CD14-positive monocyte (primary cell): ENCODE measurements around the gene SPRED2. TPM values are rescaled to one million over a fixed set of nuclear protein-coding genes. Genes with fewer than 3 reads are reported as not detected.

Experiments
- DNase-seq, 3 donors: peaks; one replicate each; pipeline ENCODE4 v3.0.0-alpha.2; 2011 to 2022
- H2AFZ ChIP-seq: 2 replicates; pipeline ENCODE4 v1.6.0; 2012; ENCODE audit warnings: mild to moderate bottlenecking, low read depth, low read length, inconsistent platforms; ENCODE audit not compliant: insufficient read depth, poor library complexity, severe bottlenecking
- H3K27ac ChIP-seq, 2 donors: 1 replicate in 1 of 2; 2 replicates in 1 of 2; pipeline ENCODE4 v1.5.1; 2012 to 2013; ENCODE audit warnings: low read length in 2 of 2, control low read depth in 1 of 2, inconsistent platforms in 1 of 2, low read depth in 1 of 2, mild to moderate bottlenecking in 1 of 2
- H3K27me3 ChIP-seq, 2 donors: one replicate each; pipeline versions ENCODE4 v1.6.0 to v1.6.1; 2011 to 2013; ENCODE audit warnings: low read length in 2 of 2; ENCODE audit not compliant: control insufficient read depth in 2 of 2, insufficient read depth in 2 of 2
- H3K36me3 ChIP-seq, 2 donors: replicated peaks in 1 of 2; 1 replicate in 1 of 2; 2 replicates in 1 of 2; pipeline versions ENCODE4 v1.5.1 to v1.6.1; 2012 to 2013; ENCODE audit warnings: low read length in 2 of 2, control low read depth in 1 of 2, inconsistent platforms in 1 of 2, mild to moderate bottlenecking in 1 of 2; ENCODE audit not compliant: insufficient read depth in 2 of 2, control insufficient read depth in 1 of 2
- H3K4me1 ChIP-seq, 2 donors: 1 replicate in 1 of 2; 2 replicates in 1 of 2; pipeline versions ENCODE4 v1.5.1 to v1.6.1; 2012 to 2013; ENCODE audit warnings: low read length in 2 of 2, control low read depth in 1 of 2, inconsistent platforms in 1 of 2, mild to moderate bottlenecking in 1 of 2, moderate library complexity in 1 of 2; ENCODE audit not compliant: insufficient read depth in 2 of 2, control insufficient read depth in 1 of 2
- H3K4me2 ChIP-seq: replicated peaks from 2 replicates; pipeline ENCODE3; 2012; ENCODE audit warnings: low read length, moderate library complexity, mild to moderate bottlenecking; ENCODE audit not compliant: poor library complexity, severe bottlenecking; ENCODE audit errors: extremely low read depth
- H3K4me3 ChIP-seq, 3 experiments: fragments of 200-600 bp in 1 of 3; sonication (generic) in 1 of 3; replicated peaks in 1 of 3; 1 replicate in 2 of 3; 2 replicates in 1 of 3; pipeline ENCODE4 v1.5.1; 2011 to 2013; ENCODE audit warnings: low read length in 3 of 3, mild to moderate bottlenecking in 3 of 3, control low read depth in 2 of 3, low read depth in 2 of 3, inconsistent platforms in 1 of 3, moderate library complexity in 1 of 3
- H3K79me2 ChIP-seq: 2 replicates; pipeline ENCODE4 v1.6.0; 2012; ENCODE audit warnings: mild to moderate bottlenecking, control low read depth, inconsistent platforms, low read length, moderate library complexity; ENCODE audit not compliant: insufficient read depth
- H3K9ac ChIP-seq: 2 replicates; pipeline ENCODE4 v1.6.0; 2017; ENCODE audit warnings: low read length, mild to moderate bottlenecking; ENCODE audit not compliant: insufficient read depth, poor library complexity, severe bottlenecking
- H3K9me3 ChIP-seq, 2 donors: replicated peaks in 1 of 2; 1 replicate in 1 of 2; 2 replicates in 1 of 2; pipeline versions ENCODE4 v1.5.1 to v1.6.1; 2012 to 2013; ENCODE audit warnings: low read length in 2 of 2, control low read depth in 1 of 2; ENCODE audit not compliant: control insufficient read depth in 1 of 2, insufficient read depth in 1 of 2
- H4K20me1 ChIP-seq: 2 replicates; pipeline ENCODE4 v1.6.0; 2012; ENCODE audit warnings: mild to moderate bottlenecking, low read length, control low read depth, moderate library complexity; ENCODE audit not compliant: insufficient read depth
- H3K27ac Mint-ChIP-seq, 7 donors: one replicate each; pipeline ENCODE4 v1.8.0; 2020; ENCODE audit warnings: mild to moderate bottlenecking in 7 of 7, mixed read lengths in 7 of 7, moderate library complexity in 6 of 7, inconsistent platforms in 2 of 7
- H3K27me3 Mint-ChIP-seq, 3 donors: one replicate each; pipeline ENCODE4 v1.8.0; 2021 to 2022; ENCODE audit warnings: low read depth in 3 of 3, mild to moderate bottlenecking in 3 of 3, mixed read lengths in 3 of 3, moderate library complexity in 3 of 3, inconsistent platforms in 1 of 3
- H3K36me3 Mint-ChIP-seq, 2 donors: one replicate each; pipeline ENCODE4 v1.8.0; 2020; ENCODE audit warnings: mixed read lengths in 2 of 2, inconsistent platforms in 1 of 2, mild to moderate bottlenecking in 1 of 2
- H3K4me1 Mint-ChIP-seq: one replicate; pipeline ENCODE4 v1.8.0; 2020; ENCODE audit warnings: mild to moderate bottlenecking, mixed read lengths
- H3K4me3 Mint-ChIP-seq, 2 donors: one replicate each; pipeline ENCODE4 v1.8.0; 2020; ENCODE audit warnings: mild to moderate bottlenecking in 2 of 2, mixed read lengths in 2 of 2, moderate library complexity in 1 of 2
- H3K9me3 Mint-ChIP-seq, 7 donors: one replicate each; pipeline ENCODE4 v1.8.0; 2020 to 2022; ENCODE audit warnings: mixed read lengths in 7 of 7, mild to moderate bottlenecking in 6 of 7, moderate library complexity in 6 of 7, inconsistent platforms in 2 of 7
- WGBS: methylation state at CpG from one replicate; pipeline ENCODE4 v1.1.5; 2013; ENCODE audit warnings: missing lambda C conversion rate; ENCODE audit not compliant: insufficient coverage; 5-methylcytosine and 5-hydroxymethylcytosine counted together
- intact Hi-C, 2 donors: fragments of 100-400 bp; cut with micrococcal nuclease; formaldehyde crosslinking; loops; one replicate each; pipeline versions ENCODE4 v1.15.0 to v1.15.1; 2023
- polyA plus RNA-seq, 3 donors: library from polyadenylated mRNA; depleted of rRNA in 1 of 3; unstranded in 2 of 3; stranded (reverse) in 1 of 3; fragments of 300-500 nt in 2 of 3; fragments of >200 nt in 1 of 3; fragmentation: Illumina TruSeq in 2 of 3; gene quantifications; 1 replicate in 2 of 3; 2 replicates in 1 of 3; pipeline ENCODE4 v1.2.3, GENCODE V29; 2012 to 2021
- TF ChIP-seq, protein P1 (sequence below): fragments of 200-600 bp; IDR thresholded peaks from one replicate; pipeline ENCODE4 v1.8.0; 2022; ENCODE audit warnings: antibody characterized with exemption, mild to moderate bottlenecking

Gene SPRED2
- polyA plus RNA-seq, 3 donors, result 0.20 to 2.0 (median 0.33) TPM

DNA sequence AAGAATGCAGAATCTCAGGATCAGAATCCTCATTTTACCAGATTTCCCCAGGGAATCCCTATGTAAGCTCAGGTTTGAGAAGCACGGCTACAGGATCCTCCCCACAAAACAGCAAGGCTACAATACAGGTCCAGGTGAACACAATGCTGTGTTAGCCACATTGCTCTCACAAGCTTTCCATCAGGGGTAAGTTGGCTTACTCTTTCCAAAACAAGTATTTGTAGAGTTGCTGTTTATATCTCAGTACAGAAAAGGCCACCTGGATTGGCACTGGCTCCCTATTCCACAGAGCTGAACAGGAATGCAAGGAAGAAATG lies 11.0 kb downstream of the SPRED2 start:
- TF ChIP-seq, protein P1, sequence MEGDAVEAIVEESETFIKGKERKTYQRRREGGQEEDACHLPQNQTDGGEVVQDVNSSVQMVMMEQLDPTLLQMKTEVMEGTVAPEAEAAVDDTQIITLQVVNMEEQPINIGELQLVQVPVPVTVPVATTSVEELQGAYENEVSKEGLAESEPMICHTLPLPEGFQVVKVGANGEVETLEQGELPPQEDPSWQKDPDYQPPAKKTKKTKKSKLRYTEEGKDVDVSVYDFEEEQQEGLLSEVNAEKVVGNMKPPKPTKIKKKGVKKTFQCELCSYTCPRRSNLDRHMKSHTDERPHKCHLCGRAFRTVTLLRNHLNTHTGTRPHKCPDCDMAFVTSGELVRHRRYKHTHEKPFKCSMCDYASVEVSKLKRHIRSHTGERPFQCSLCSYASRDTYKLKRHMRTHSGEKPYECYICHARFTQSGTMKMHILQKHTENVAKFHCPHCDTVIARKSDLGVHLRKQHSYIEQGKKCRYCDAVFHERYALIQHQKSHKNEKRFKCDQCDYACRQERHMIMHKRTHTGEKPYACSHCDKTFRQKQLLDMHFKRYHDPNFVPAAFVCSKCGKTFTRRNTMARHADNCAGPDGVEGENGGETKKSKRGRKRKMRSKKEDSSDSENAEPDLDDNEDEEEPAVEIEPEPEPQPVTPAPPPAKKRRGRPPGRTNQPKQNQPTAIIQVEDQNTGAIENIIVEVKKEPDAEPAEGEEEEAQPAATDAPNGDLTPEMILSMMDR, result no peak
- H3K27me3 Mint-ChIP-seq, result peaks cover 46 to 61% (median 48%) of the 10 kb centered on the region in 3 donors
- H3K79me2 ChIP-seq, result peaks cover 6% of the 10 kb centered on the region

DNA sequence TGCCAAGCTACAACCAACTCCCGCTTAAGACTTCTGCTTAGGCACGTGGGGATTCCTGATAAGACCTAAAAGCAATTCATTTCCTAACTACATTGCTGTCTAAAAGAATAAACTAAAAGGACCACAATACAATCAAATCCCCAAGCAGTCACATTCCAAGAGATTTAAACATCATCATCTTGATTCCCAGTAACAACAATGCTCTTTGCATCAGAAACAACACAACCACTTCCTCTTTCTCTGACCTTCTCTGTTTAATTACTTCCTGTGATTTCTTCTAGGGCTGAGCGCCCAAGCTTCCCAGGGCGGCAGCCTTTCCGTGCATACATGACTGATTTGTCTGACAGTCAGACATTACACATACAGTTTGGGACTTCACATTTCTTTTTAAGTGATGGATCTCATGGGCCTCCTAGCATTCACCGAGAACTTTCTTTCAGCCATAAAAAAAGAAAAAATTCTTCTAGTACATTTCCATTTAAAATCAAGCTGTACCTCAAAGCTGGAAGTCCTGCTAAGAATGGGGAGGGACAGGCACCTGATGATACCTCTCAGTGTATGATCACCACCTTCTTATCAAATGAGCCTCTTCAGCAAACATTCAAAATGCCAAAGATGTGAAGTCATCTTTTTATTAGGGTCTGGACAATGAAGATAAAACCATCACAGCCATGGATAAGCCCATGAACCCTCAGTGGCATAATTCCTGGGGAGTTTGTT lies 11.5 kb downstream of the SPRED2 start:
- H3K27ac Mint-ChIP-seq, result peak overlapping the region in 1 of 7 donors; percentile 72

More for the DNA sequence above, 11.0 kb downstream of the SPRED2 start:
- H3K4me3 Mint-ChIP-seq, result peak overlapping the region in 1 of 2 donors; percentile 60
- Histone ChIP-seq H3K9ac (no peak overlapping the region), H3K27me3 (peaks cover 47 to 55% of the 10 kb centered on the region in 2 donors), H3K36me3 (no peaks in the 10 kb centered on the region), H4K20me1 (peaks cover 63% of the 10 kb centered on the region), H3K4me3 (no peak overlapping the region), H3K4me1 (peaks cover 7 to 13% of the 10 kb centered on the region in 2 donors), H3K27ac (no peak overlapping the region), H3K9me3 (no peaks in the 10 kb centered on the region), H2AFZ (no peak overlapping the region), H3K4me2 (no peak overlapping the region)
- no peak for DNase-seq
- peaks cover 19% of the 10 kb centered on the region for H3K4me1 Mint-ChIP-seq
- WGBS, result no CpG with 5 or more reads among the region's 1 CpG
- H3K36me3 Mint-ChIP-seq, result peaks cover 12 to 40% of the 10 kb centered on the region in 2 donors
- peaks cover 0 to 2% (median 0%) of the 10 kb centered on the region in 7 donors for H3K9me3 Mint-ChIP-seq
- intact Hi-C loops, result no loop called here
- no peak overlapping the region for H3K27ac Mint-ChIP-seq

More for the DNA sequence above, 11.5 kb downstream of the SPRED2 start:
- Histone ChIP-seq H4K20me1 (peaks cover 59% of the 10 kb centered on the region), H3K79me2 (peaks cover 6% of the 10 kb centered on the region), H3K36me3 (no peaks in the 10 kb centered on the region), H3K4me3 (no peak overlapping the region), H3K4me2 (peak overlapping the region; percentile 15), H3K4me1 (peaks cover 7 to 13% of the 10 kb centered on the region in 2 donors), H2AFZ (no peak overlapping the region), H3K27ac (no peak overlapping the region), H3K27me3 (peaks cover 50 to 55% of the 10 kb centered on the region in 2 donors), H3K9me3 (no peaks in the 10 kb centered on the region), H3K9ac (no peak overlapping the region)
- Mint-ChIP-seq H3K27me3 (peaks cover 48 to 61% (median 50%) of the 10 kb centered on the region in 3 donors), H3K4me1 (peaks cover 19% of the 10 kb centered on the region), H3K36me3 (peaks cover 12 to 40% of the 10 kb centered on the region in 2 donors), H3K9me3 (peaks cover 0 to 2% (median 0%) of the 10 kb centered on the region in 7 donors), H3K4me3 (peak overlapping the region in 1 of 2 donors; percentile 72)
- intact Hi-C loops, result no loop called here
- peak; percentile 80 to 88 (median 87) for DNase-seq
- TF ChIP-seq, protein P1, result no peak
- 4% methylated on average over 5 of the region's 6 CpGs for WGBS
